AG08395 (cell line): ENCODE measurements around the gene SLC24A3.

ENCODE experiments used
- DNase-seq: peaks from one replicate; pipeline ENCODE4 v3.0.0; 2012; ENCODE audit warnings: mixed read lengths, low spot score

Gene SLC24A3

GRCh38 chr20:19241440-19241839 lies 29.0 kb downstream of the SLC24A3 start:
- DNase-seq: no peak

- DNase-seq: no peak
Measured at GRCh38 chr20:19244291-19244690, 31.8 kb downstream of the SLC24A3 start.

- no peak for DNase-seq
Measured at GRCh38 chr20:19249106-19249879, 36.9 kb downstream of the SLC24A3 start.

DNA sequence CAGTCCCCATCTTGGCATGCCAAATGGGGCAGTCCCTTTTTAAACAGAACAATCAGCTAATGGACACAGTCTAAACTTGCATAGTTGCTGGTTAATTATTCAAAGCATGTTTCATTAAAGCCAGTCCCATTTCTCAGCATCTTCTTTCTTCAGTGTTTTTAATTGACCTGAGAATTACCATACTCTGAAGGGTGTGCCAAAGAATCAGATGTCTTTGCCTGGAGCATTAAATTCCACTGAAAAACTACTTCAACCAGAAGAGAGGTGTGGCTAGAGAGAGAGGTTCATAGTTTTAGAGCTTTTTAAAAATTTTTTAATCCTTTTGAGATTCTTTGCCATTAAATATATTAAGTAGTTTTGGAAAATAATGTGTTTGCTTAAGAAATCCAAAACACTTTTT lies 37.9 kb downstream of the SLC24A3 start:
- no peak for DNase-seq

GRCh38 chr20:19251506-19251905 lies 39.1 kb downstream of the SLC24A3 start:
- no peak for DNase-seq

GRCh38 chr20:19251958-19252357 lies 39.5 kb downstream of the SLC24A3 start:
- no peak for DNase-seq

GRCh38 chr20:19252451-19253120 lies 40.1 kb downstream of the SLC24A3 start:
- peak; percentile 33 for DNase-seq

DNA sequence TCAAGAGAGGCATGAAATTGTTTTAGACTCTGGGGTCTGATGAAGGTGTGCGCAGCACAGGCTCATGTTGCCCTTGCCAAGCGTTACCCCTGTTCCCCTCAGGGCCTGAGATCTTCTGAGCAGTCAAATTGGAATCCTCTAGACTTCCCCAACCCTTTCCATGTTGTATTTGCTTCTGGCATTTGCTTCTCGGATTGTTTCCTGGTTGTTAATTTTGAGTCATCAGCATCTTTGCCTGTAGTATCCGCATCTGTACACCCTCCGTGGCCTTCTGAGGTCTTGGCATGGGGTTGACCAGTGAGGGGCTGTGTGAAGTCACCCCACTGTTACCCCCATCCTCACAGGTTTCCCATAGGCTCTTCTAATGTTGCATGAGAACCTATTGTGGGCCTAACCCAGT lies 40.9 kb downstream of the SLC24A3 start:
- DNase-seq: peak; percentile 17

DNA sequence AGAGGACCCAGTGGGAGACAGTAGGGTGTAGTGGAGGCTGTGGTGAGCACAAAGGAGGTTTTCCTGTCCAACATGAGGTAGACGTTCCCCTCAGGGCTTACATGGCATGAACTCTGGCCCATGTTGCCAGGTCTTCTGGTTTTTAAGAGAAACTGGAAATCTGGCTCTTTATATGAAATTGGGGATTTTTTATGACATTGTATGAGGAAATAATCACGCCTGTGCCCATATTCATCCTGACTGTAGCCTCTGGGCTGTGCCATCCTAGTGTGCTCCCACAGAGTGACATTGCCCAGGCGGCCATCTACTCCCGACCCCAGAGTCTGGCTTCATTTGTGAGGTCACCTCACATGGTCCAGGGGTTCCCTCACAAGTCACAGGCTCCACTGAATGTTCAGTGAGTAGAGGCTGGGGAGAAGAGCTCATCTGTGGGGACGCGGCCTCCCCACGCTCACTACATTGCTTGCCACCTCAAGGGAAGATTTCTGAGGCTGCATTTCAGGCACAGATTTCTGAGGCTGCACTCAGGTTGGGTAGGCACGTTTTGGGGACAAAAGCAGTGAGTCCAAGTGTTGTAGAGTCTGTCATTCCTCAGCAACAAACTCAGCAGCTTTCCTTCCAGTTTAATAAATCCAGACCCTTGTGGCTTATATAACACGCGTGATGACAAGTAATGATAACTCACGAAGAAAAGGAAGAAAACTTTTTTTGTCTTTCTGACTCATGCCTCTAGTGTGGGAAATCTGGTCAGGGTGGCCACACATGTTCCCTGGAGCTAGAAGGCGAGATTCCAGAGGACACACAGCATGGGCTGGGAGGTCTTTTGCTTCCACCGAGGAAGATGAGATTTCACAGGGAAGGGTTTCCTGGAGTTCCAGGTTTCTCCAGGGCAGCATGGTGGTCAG lies 41.7 kb downstream of the SLC24A3 start:
- peak; percentile 67 for DNase-seq

DNA sequence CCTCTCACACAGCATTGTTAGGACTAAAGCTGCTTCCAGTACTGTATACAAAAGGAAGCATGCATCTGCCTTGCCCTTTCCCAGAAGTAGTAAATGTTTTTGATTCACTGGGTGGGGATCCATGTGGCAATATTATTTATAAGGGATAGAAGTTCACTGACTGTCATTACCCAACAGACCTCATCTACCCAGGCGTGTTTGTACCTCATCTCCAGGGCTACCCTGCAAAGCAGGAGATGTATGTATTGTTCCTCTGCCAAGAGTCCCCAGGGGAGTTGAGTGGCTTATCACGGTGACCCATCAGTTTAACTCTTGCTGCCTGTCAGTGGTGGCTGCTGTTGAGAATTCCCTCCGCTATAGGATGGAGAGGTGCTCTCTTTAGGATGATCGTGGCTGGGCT lies 42.5 kb downstream of the SLC24A3 start:
- no peak for DNase-seq

DNA sequence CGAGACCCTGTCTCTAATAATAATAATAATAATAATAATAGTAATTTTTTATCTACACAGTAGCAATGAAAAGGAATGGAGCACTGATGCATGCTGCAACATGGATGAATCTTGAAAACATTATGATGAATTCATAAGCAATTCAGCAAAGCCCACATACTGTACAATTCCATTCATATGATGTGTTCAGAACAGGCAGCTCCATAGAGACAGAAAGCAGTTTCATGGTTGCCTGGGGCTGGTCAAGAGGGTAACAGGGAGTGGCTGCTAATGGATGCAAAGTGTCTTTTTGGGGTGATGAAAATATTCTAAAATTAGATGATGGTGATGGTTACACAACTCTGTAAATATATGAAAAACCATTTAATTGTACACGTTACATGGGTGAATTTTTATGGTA lies 43.6 kb downstream of the SLC24A3 start:
- DNase-seq: peak; percentile 12

DNA sequence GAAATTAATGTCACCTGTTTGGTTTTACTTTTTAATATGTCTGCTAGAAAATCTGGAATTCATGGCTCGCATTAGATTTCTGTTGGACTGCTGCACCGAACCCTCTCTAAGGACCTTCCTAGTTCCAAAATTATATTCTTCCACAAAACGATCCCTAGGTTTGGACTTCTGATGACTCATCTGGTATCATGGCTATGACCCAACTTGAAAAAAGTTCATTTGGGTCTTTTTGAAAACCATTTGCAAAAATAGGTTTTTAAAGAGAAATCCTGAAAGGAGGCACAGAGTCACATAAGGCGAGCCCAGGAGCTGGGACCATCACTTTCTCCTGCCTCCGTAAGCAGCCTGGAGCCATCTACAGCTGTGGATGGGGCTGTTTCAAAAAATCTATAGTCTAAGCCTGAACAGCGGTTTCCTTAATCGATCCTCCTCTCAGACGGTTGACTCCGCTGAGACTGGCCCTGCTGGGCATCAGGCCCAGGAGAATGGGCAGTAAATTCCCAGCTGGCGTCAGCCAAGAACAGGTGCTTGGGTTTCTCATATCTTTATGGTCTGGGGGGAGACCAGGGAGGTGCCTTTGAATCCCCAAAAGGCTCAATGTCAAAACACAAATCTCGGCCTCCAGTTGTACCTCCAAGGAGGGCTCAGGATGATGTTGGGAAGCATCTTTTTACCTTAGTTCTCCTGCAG lies 44.6 kb downstream of the SLC24A3 start:
- DNase-seq: no peak

GRCh38 chr20:19257865-19258264 lies 45.4 kb downstream of the SLC24A3 start:
- no peak for DNase-seq

DNA sequence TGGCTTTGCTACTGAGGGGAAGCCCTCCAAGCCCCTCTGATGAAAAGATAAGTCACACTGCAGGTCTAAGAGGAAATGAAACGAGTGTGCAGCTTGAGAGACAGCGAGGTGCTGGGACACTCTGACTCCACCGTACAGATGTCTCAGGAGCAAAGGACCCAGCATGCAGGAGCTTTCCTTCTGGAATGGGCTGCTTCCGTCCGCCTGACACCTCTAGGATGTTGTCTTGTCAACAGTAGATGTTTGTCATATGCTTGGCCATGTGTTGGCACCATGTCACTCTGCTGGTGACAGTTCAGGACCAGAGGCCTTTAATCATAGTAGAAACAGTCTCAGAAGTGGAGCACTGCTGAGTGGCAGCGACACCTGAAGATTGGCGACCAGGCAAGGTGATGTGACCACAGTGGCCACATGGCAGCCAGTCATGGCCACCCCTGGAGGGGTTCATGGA lies 46.7 kb downstream of the SLC24A3 start:
- DNase-seq: no peak

GRCh38 chr20:19260412-19261090 lies 48.1 kb downstream of the SLC24A3 start:
- DNase-seq: peak; percentile 59

DNA sequence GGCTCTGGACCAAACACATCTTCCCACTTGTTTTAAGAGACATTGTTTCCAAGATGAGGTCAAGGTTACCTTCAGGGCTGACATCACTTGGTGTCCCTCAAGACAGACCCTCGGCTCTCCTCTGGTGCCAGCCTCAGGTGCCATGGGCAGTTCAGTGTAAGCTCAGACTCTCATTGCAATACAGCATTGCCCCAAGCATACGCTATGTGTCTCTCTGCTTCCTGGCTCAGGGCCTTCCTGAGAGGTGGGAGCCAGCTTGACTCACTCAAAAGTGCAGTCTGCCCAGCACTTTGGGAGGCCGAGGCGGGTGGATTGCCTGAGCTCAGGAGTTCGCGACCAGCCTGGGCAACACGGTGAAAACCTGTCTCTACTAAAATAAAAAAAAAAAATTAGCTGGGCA lies 51.7 kb downstream of the SLC24A3 start:
- no peak for DNase-seq

DNA sequence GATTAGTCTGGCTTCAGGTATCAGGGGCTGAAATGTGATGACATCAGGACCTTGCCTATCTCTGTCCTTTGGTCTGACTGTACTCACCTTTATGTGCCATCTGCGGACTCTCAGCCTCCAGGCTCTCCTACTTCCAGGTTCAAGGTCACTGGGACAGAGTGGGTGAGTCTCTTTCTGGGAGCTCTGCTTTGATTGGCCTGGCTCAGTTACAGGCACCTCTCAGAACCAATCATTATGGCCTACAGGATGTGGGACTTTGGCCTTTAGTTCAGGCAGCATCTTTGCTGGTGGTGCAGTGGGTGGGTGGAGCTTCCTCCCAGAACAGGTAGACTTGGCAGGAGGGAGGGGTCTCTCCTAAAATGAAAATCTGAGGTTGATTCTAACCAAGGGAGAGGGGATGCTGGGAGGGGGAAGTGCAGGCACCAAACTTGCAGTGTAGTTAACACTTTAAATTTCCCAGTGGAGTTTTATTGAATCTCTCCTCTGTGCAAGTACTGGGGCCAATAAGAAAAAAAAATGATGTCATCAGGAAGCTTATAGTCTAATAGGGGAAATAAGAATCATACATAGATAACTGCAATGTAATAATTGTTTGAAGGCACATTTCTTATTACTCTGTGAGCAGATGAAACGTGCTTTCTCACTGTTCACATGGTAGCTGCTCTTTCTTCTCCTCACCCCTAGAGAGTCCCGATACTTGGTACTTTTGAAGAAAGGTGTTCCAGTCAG lies 53.4 kb downstream of the SLC24A3 start:
- no peak for DNase-seq

DNA sequence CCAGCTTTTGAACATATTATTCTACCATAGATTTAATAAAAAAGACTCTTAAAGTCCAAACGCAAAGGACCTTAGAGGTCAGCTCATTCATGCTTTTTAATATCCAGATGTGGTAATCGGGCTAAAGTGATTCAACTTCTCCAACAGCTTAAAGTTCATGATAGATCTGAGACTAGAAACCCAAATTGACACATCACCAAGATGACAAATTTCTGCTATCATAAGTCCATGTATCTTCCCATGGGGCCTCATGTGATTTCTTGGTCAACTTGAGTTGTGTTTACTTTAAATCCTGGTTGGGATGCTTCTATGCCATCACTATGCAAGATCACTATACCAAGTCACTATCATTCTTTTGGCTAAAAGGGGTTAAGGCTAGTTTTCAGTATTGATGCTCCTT lies 56.0 kb downstream of the SLC24A3 start:
- no peak for DNase-seq

GRCh38 chr20:19269737-19270340 lies 57.4 kb downstream of the SLC24A3 start:
- DNase-seq: peak; percentile 33
